Eye (tissue), 1 donor: ENCODE measurements around the gene RBM20.
"Not testable (repeated sequence)": the region's sequence is repeated elsewhere in the genome, so short reads cannot be mapped to it uniquely, and the experiment has no call there.

Experiments
- DNase-seq: peaks from one replicate; pipeline ENCODE4 v3.0.0-alpha.2; 2015

The RBM20 gene

DNA sequence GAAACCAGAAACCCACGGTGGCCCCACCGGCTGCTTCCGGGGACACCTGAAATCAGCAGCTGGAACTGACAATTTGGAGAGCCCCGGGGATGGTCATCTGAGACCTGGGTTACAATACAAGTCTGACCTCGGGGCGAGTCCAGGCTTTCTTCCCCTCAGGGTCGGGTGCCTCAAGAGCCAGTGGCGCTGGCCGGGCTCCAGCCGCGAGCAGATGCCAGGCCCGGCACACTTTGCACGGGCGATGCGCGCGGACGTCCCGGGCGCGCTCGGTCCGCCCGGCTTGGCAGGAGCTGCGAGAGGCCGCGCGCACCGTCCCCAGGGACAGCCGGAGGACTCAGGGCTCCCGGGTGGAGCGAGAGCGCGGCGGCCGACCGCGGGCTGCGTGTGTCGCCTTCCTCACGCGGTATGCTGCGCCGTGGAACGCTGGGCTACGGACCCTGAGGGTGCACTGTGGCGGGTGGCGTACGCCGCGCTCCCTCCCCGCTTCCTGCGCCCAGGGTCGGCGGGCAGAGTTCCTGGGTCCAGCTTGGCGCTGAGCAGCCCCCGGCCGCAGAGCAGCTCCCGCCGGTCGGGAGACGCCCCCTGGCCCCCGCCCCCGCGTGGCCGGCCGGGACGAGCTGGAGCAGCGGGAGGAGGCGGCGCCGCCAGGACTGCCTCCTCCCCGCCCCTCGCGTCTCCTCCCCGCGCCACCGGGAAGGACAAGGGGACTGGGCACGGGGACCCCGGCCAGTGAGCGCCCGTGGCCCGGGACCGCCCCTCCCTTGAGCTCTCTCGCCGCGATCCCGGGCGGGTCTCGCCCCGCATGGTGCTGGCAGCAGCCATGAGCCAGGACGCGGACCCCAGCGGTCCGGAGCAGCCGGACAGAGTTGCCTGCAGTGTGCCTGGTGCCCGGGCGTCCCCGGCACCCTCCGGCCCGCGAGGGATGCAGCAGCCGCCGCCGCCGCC is at the start of gene RBM20:
Gene RBM20, plus strand, starts transcription at position 684 of the 945 bp plus-strand sequence. Its CDS starts 119 bp downstream, at position 803.
- DNase-seq, result peak; percentile 80

DNA sequence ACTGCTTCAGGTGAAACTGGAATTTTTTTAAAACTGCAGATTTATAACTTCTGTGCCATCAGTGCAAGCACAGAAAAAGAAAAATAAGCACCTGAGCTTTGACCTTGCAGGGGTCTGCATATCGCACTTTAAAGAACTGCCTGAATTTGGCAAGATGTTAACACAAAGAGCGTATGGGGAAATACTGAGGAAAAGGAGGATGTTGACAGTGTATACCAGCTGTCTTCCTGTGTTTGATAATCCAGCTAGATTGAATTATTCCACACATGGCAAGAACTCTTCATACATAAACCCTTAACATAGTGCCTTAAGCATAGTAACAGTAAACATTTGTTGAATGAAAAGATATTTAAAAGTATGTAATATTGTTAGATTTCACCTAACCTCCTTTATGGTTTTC is 46.7 kb upstream of the RBM20 start:
- no peak for DNase-seq

GRCh38 chr10:110600487-110601101 is 43.5 kb upstream of the RBM20 start:
- peak; percentile 80 for DNase-seq

DNA sequence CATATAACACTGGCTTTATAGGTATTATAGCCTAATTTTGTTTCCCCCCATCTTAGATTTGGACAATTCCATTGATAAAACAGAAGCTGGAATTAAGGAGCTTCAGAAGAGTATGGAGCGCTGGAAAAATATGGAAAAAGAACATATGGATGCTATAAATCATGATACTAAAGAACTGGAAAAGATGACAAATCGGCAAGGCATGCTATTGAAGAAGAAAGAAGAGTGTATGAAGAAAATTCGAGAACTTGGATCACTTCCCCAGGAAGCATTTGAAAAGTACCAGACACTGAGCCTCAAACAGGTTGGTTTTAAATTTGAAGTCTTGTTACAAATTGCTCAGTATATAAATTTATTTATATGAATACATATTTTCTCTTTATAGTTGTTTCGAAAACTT is 42.6 kb upstream of the RBM20 start:
- DNase-seq, result no peak

DNA sequence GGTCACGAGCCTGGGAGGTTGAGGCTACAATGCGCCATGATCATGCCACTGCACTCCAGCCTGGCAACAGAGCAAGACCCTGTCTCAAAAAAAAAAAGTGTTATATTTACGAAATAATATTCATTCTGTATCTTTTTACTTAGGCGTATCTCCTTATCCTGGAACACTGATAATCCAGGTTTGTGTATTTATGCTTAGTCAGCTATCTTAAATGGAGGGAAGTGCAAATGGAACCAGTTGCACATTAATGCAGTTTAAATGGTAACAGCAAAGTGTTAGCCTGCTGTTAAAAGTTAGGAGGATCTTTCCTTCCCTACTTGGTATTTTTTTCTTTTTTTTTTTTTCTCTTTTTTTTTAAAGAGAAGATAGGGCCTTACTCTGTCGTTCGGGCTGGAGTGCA is 36.0 kb upstream of the RBM20 start:
- DNase-seq, result no peak

GRCh38 chr10:110609605-110610004 is 34.5 kb upstream of the RBM20 start:
- DNase-seq, result peak; percentile 34

DNA sequence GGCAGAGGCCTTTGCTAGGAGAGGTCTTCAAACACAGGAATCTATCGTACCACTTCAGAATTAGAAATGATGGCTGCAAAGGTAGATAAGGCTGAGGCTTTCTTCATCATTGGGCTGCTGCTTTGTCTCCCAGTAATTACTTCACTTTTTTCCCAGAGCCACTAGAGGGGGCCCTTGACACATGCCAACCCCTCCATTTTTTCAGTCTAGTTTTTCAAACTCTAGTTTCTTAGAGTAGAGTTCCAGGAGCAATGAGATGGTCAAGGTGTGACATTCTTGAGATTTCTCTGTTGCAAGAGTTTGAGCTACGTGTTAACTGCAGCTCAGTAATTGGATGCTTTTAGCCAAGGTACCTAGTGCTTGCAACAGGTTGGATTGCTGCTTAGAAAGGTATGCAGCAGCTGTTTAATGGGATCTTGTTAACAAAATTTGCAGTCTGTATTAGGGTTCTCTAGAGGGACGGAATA is 33.8 kb upstream of the RBM20 start:
- peak; percentile 86 for DNase-seq

DNA sequence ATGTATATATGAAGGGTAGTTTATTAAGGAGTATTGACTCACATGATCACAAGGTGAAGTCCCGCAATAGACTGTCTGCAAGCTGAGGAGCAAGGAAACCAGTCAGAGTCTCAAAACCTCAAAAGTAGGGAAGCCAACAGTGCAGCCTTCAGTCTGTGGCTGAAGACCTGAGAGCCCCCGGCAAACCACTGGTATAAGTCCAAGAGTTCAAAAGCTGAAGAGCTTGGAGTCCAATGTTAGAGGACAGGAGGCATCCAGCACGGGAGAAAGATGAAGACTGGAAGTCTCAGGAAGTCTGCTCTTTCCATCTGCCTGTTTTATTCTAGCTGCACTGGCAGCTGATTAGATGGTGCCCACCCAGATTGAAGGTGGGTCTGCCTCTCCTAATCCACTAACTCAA is 33.4 kb upstream of the RBM20 start:
- DNase-seq, result not testable (repeated sequence)

DNA sequence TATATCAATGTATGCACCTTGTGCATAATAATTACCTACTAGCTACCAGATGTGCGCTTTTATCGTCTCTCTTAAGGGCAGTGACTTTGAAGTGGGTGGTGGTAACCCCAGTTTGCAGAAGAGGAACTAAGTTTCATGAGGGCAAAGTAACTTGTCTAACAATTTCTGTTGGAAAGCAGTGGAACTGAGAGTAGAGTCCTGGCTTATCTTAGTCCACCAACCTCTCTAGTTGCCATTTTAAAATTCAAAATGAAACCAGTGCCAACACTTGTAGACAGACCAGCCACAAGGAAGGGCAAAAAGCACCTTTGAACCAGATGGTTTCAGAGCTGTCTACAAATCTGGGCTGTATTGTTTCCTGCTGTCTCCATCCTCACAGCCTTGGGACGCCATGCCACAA is 32.0 kb upstream of the RBM20 start:
- DNase-seq, result no peak

- no peak for DNase-seq
These were observed 31.5 kb upstream of the RBM20 start for GRCh38 chr10:110612629-110613028.

DNA sequence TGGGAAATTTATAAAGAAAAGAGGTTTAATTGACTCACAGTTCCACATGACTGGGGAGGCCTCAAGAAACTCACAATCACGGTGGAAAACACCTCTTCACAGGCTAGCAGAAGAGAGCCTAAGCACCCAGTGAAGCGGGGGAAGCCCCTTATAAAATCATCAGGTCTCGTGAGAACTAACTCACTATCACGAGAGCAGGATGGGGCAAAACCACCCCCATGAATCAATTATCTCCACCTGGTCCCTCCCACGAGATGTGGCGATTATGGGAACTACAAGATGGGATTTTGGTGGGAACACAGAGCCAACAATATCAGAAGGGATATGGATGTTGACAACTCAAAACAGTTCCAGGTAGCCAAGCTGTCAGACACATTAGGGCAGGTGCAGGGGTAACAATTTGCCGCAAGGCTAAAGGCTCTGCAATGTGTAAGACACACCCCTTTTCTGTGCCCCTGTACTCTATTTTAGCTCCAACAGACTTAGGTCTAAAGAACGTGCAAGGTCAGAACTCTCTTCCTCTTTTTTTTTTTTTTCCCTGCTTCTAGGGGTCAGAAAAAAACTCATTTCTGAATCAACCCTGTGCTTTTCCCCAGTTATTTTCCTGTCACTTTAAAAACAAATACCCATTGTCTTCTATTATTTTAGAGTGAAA is 30.7 kb upstream of the RBM20 start:
- no peak for DNase-seq

GRCh38 chr10:110613996-110614495 is 30.1 kb upstream of the RBM20 start:
- no peak for DNase-seq

DNA sequence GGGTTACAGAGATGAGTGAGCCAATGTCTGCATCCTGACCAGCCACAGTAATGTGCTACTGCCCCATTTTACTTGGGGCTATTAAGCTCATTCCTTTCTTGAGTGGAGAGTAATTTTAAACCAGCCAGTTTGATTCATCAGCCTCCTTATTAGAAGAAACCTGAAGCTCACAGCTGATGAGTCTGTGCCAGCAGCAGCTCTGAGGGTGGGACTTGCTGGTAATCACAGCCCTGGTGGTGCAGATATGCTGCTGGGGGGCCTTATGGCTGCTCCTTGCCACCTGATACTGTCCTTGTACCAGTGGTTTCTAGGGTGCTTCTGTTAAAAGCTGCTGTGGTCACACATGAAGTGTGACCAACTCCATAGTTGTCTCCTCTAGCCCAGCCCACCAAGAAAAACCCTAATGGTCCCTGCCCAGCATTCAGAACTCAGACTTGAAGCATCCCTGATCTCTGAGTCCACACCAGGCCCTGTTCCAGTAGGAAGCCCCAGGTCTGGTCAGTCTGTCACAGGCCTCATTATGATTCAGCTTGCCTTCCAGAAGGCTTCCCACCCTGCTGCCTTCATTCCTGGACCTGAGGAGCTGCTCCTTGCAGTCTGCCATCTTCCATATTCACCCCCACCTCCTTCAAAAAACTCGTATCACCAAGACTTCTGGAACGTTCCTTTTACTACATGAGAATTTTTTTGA is 28.9 kb upstream of the RBM20 start:
- DNase-seq, result no peak

GRCh38 chr10:110616493-110617033 is 27.6 kb upstream of the RBM20 start:
- DNase-seq, result no peak

GRCh38 chr10:110617425-110618229 is 26.5 kb upstream of the RBM20 start:
- peak; percentile 69 for DNase-seq

DNA sequence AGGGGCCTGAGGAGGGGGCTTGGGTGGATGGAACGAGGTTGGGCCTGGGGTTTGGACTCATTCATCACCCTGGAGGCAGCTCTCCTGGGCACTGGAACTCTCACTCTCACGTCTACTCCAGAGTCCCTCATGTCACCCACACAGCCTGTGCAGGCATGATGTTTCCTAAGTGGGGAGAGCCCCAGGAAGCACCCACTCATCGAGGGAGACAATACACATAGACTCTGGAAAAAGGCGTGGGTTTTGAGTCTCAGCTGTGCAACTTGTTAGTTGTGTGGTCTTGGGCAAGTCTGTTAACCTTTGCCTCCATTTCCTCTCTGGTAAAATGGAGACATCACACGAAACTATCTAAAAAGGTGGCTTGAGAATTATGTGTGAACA is 25.9 kb upstream of the RBM20 start:
- DNase-seq, result no peak

GRCh38 chr10:110619514-110620397 is 24.4 kb upstream of the RBM20 start:
- DNase-seq, result peak; percentile 48

DNA sequence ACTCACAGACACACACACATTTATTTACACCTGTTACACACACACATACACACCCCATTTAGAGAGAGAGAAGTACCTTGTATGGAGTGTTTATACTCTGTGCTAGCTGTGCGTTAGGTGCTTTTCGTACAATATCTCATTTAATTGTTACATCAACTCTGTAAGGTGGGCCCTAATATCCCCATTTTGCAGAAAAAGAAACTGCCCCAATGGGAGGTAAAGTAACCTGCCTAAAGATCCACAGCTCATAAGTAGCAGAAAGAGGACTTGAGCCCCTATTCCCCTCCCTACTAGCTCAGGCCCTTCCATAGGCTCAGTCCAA is 23.8 kb upstream of the RBM20 start:
- no peak for DNase-seq

- DNase-seq, result not testable (repeated sequence)
These were observed 20.8 kb upstream of the RBM20 start for GRCh38 chr10:110623316-110623715.

DNA sequence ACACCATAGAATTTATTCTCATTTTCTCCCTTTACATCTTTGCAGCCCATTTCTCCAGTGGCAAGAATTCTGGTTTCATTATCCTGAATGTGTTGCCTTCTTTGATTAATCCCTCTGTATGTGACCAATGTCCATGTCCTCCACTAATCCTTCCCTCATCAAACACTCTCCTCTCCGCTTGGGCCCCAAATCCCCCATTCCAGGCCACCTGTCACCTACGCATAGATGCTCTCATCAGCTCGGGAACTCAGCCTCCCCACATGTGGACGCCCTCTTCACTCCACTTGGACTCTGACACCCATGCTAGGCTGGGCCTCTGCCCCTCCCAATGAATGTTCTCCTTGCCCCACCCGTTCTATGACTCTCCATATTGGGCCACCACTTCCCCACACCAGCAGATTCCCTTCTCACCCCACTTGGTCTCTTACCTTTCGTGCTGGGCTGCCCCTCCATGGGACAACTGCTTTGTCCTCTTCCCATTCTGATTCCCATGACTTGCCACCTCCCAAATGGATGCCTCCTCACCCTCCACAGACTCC is 18.7 kb upstream of the RBM20 start:
- DNase-seq, result no peak
